ENCODE data around the gene PITPNM1.

DNA sequence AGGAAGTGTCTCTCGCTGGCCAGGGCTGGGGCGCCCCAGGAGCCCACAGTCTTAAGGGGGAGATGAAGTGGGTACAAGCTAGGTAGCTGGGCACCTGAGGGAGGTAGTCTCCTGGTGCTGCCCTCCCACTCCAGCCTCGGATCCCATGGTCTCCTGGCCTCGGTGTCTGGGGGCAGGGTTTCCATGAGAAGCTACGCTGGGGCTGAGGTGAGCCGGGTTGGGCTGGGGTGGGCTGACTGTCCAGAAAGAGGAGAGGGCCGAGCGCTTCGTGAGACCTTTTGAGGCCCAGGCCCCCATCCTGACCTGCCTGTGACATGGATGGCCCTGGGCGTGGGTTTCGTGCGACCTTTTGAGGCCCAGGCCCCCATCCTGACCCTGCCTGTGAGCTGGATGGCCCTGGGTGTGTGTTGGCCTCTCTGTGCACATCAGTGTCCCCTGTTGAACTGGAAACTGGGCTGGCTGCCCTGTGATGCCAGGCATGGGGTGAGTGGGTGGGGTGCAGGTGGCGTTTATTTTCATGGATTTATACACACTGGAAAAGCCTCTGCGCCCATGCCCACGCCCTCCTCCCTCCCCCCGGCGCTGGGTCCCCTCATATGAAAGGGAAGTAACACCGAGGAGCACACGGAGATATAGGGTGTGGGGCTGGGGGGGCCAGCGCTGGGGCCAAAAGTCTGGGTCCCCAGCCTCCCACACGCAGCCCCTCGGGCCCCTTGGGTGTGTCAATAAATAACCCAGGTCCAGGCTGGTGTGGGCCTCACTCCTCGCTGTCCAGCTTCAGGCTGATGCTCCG is 13.7 kb downstream of the PITPNM1 start:
- TF ChIP-seq POLR2A (IDR thresholded peaks at IDR 0.05; ENCODE audit: low read depth, low read length) (no peak), TAF1 (IDR thresholded peaks at IDR 0.05; ENCODE audit: borderline replicate concordance, low read depth, low read length) (no peak), POLR2AphosphoS5 (IDR thresholded peaks at IDR 0.05; ENCODE audit: low read depth, low read length) (peak; percentile 39; the same call in 1 of the 2 replicates)

Data from GM12892 (cell line).